H1 (cell line): Measurements from ENCODE around the gene SNRPE. TPM values are rescaled to one million over a fixed set of nuclear protein-coding genes. Genes with fewer than 3 reads are reported as not detected.

Source experiments
- CTCF ChIA-PET: fragments of 300-600 bp; sonication (Branson Sonifier 250); formaldehyde crosslinking; loops from one replicate; lab custom pipeline; 2021; ENCODE audit not compliant: partially characterized antibody; lab: Charles Lee
- POLR2A ChIA-PET: fragments of 300-600 bp; sonication (Branson Sonifier 250); formaldehyde crosslinking; loops from one replicate; lab custom pipeline; 2021; ENCODE audit warnings: inconsistent platforms; ENCODE audit not compliant: partially characterized antibody; lab: Charles Lee
- DNase-seq, 2 experiments: peaks; one replicate each; pipeline versions ENCODE4 v3.0.0 to v3.0.0-alpha.2; 2010 to 2022; ENCODE audit warnings: low spot score in 2 of 2, low read depth in 1 of 2, mixed read lengths in 1 of 2
- FAIRE-seq: peaks from 2 replicates; lab custom pipeline; 2011; peaks lifted over from hg19 to GRCh38; lab: Jason Lieb, UNC
- H2AFZ ChIP-seq: 2 replicates; pipeline ENCODE4 v1.8.1; 2012; ENCODE audit warnings: low read length, inconsistent platforms
- H2AK5ac ChIP-seq: 2 replicates; pipeline ENCODE4 v1.6.1; 2013; ENCODE audit warnings: low read depth, low read length
- H2BK120ac ChIP-seq: replicated peaks from 2 replicates; pipeline ENCODE3; 2013; ENCODE audit warnings: low read depth, low read length, inconsistent platforms
- H2BK12ac ChIP-seq: 2 replicates; pipeline ENCODE4 v1.6.1; 2013; ENCODE audit warnings: low read depth, low read length
- H2BK15ac ChIP-seq: 2 replicates; pipeline ENCODE4 v1.6.1; 2013; ENCODE audit warnings: low read length
- H2BK20ac ChIP-seq: 2 replicates; pipeline ENCODE4 v1.6.1; 2013; ENCODE audit warnings: low read length
- H2BK5ac ChIP-seq: 2 replicates; pipeline ENCODE4 v1.6.1; 2013; ENCODE audit warnings: low read depth, low read length
- H3K14ac ChIP-seq: 2 replicates; pipeline ENCODE4 v1.6.1; 2013; ENCODE audit warnings: inconsistent platforms; ENCODE audit not compliant: insufficient read length
- H3K18ac ChIP-seq: 2 replicates; pipeline ENCODE4 v1.6.1; 2013; ENCODE audit warnings: low read length; ENCODE audit errors: extremely low read depth
- H3K23ac ChIP-seq: 2 replicates; pipeline ENCODE4 v1.6.1; 2013; ENCODE audit warnings: inconsistent platforms; ENCODE audit not compliant: insufficient read length
- H3K23me2 ChIP-seq: 2 replicates; pipeline ENCODE4 v1.6.1; 2013; ENCODE audit warnings: low read depth, low read length
- H3K27ac ChIP-seq: 2 replicates; pipeline ENCODE4 v1.6.1; 2011; ENCODE audit warnings: low read depth, low read length, inconsistent platforms
- H3K27me3 ChIP-seq, 4 experiments: replicated peaks in 1 of 4; 1 replicate in 1 of 4; 2 replicates in 3 of 4; pipeline versions ENCODE4 v1.6.1 to v1.8.1; 2011 to 2013; ENCODE audit warnings: low read length in 3 of 4, mild to moderate bottlenecking in 3 of 4, inconsistent platforms in 2 of 4, mixed read lengths in 2 of 4, moderate library complexity in 1 of 4; ENCODE audit not compliant: control insufficient read depth in 3 of 4, insufficient read depth in 3 of 4; ENCODE audit errors: extremely low read depth in 1 of 4
- H3K36me3 ChIP-seq, 4 experiments: 2 replicates each; pipeline versions ENCODE4 v1.6.1 to v1.8.1; 2011 to 2013; ENCODE audit warnings: mild to moderate bottlenecking in 4 of 4, low read length in 3 of 4, moderate library complexity in 2 of 4, control low read depth in 1 of 4, inconsistent platforms in 1 of 4; ENCODE audit not compliant: insufficient read depth in 4 of 4, control insufficient read depth in 2 of 4
- H3K4ac ChIP-seq: replicated peaks from 2 replicates; pipeline ENCODE3; 2013; ENCODE audit warnings: low read length, low read depth, mixed read lengths, inconsistent platforms; ENCODE audit not compliant: insufficient read length
- H3K4me1 ChIP-seq, 4 experiments: replicated peaks in 1 of 4; 1 replicate in 1 of 4; 2 replicates in 3 of 4; pipeline versions ENCODE4 v1.6.1 to v1.8.1; 2011 to 2013; ENCODE audit warnings: low read length in 3 of 4, inconsistent platforms in 2 of 4, mixed read lengths in 1 of 4; ENCODE audit not compliant: insufficient read depth in 4 of 4, control insufficient read depth in 3 of 4
- H3K4me2 ChIP-seq, 2 experiments: 2 replicates each; pipeline versions ENCODE4 v1.6.1 to v1.8.1; 2011 to 2013; ENCODE audit warnings: low read depth in 2 of 2, low read length in 2 of 2, control low read depth in 1 of 2, inconsistent platforms in 1 of 2, mild to moderate bottlenecking in 1 of 2; ENCODE audit not compliant: insufficient read depth in 1 of 2
- H3K4me3 ChIP-seq, 4 experiments: fragments of 200-600, 300-600 bp in 1 of 4; sonication (generic), shearing (Covaris generic), sonication (Bioruptor Twin) in 1 of 4; 2 replicates each; pipeline versions ENCODE4 v1.5.1 to v1.8.1; 2011 to 2016; ENCODE audit warnings: low read length in 4 of 4, low read depth in 3 of 4, control low read depth in 2 of 4, inconsistent platforms in 2 of 4, mild to moderate bottlenecking in 2 of 4, mixed read lengths in 1 of 4, moderate library complexity in 1 of 4; ENCODE audit not compliant: insufficient read depth in 2 of 4; ENCODE audit errors: extremely low read depth in 1 of 4
- H3K56ac ChIP-seq: replicated peaks from 2 replicates; pipeline ENCODE3; 2013; ENCODE audit warnings: low read depth, mild to moderate bottlenecking, mixed read lengths, low read length, inconsistent platforms; ENCODE audit not compliant: insufficient read length
- H3K79me1 ChIP-seq: 2 replicates; pipeline ENCODE4 v1.6.1; 2013; ENCODE audit warnings: low read depth, low read length, control low read depth
- H3K79me2 ChIP-seq, 2 experiments: 2 replicates each; pipeline versions ENCODE4 v1.6.1 to v1.8.1; 2012 to 2013; ENCODE audit warnings: low read length in 2 of 2, mild to moderate bottlenecking in 2 of 2, inconsistent platforms in 1 of 2; ENCODE audit not compliant: insufficient read depth in 2 of 2, control insufficient read depth in 1 of 2
- H3K9ac ChIP-seq, 4 experiments: replicated peaks in 1 of 4; 1 replicate in 1 of 4; 2 replicates in 3 of 4; pipeline versions ENCODE4 v1.6.1 to v1.8.1; 2011 to 2013; ENCODE audit warnings: low read depth in 3 of 4, low read length in 3 of 4, control low read depth in 2 of 4, mild to moderate bottlenecking in 2 of 4, moderate library complexity in 2 of 4, inconsistent platforms in 1 of 4; ENCODE audit errors: extremely low read depth in 1 of 4
- H3K9me3 ChIP-seq, 2 experiments: 2 replicates each; pipeline versions ENCODE4 v1.6.1 to v1.8.1; 2012 to 2013; ENCODE audit warnings: mild to moderate bottlenecking in 2 of 2, moderate library complexity in 2 of 2, control low read depth in 1 of 2, inconsistent platforms in 1 of 2, low read depth in 1 of 2, low read length in 1 of 2, mixed read lengths in 1 of 2; ENCODE audit not compliant: insufficient read depth in 2 of 2
- H4K20me1 ChIP-seq, 2 experiments: replicated peaks in 1 of 2; 2 replicates each; pipeline versions ENCODE3 to v1.8.1; 2011 to 2013; ENCODE audit warnings: inconsistent platforms in 2 of 2, low read length in 2 of 2, mild to moderate bottlenecking in 1 of 2; ENCODE audit not compliant: insufficient read depth in 2 of 2, control insufficient read depth in 1 of 2
- H4K5ac ChIP-seq: 2 replicates; pipeline ENCODE4 v1.6.1; 2013; ENCODE audit warnings: low read length, low read depth, mixed read lengths, inconsistent platforms; ENCODE audit not compliant: insufficient read length
- H4K8ac ChIP-seq: 2 replicates; pipeline ENCODE4 v1.8.0; 2013; ENCODE audit warnings: mild to moderate bottlenecking, moderate library complexity, low read length, inconsistent platforms; ENCODE audit not compliant: insufficient read depth; ENCODE audit errors: extremely low read depth
- H4K91ac ChIP-seq: replicated peaks from 2 replicates; pipeline ENCODE3; 2013; ENCODE audit warnings: low read length, mixed read lengths, inconsistent platforms; ENCODE audit not compliant: insufficient read length
- CBX5 ChIP-seq: fragments of 300-800, 300-1000 bp; sonication (generic); IDR thresholded peaks from 2 replicates; pipeline ENCODE4 v1.7.1; 2016; ENCODE audit warnings: antibody characterized with exemption, low read length, low read depth
- CTCF ChIP-seq, 3 experiments: IDR thresholded peaks; 1 replicate in 2 of 3; 2 replicates in 1 of 3; pipeline versions ENCODE4 v1.5.1 to v1.6.1; 2011; ENCODE audit warnings: low read length in 3 of 3, mild to moderate bottlenecking in 3 of 3, inconsistent platforms in 2 of 3, low read depth in 1 of 3, moderate library complexity in 1 of 3; ENCODE audit not compliant: insufficient read depth in 1 of 3; ENCODE audit errors: control extremely low read depth in 1 of 3
- HDAC6 ChIP-seq: IDR thresholded peaks from one replicate; pipeline ENCODE4 v1.7.1; 2012; ENCODE audit warnings: low read depth, mild to moderate bottlenecking, inconsistent platforms, low read length, moderate library complexity
- TBP ChIP-seq: IDR thresholded peaks from 2 replicates; pipeline ENCODE4 v1.6.1; 2011; ENCODE audit warnings: low read depth, low read length, improper control_type of control experiment
- WGBS, 2 experiments: shearing (Covaris generic) in 1 of 2; methylation state at CpG; one replicate each; pipeline versions ENCODE4 v1.1.6 to v1.1.7; 2013 to 2015; ENCODE audit warnings: low lambda C conversion rate in 2 of 2, mixed read lengths in 2 of 2, inconsistent platforms in 1 of 2, low coverage in 1 of 2, missing lambda C conversion rate in 1 of 2; ENCODE audit not compliant: insufficient replicate concordance in 2 of 2, insufficient coverage in 1 of 2, insufficient read length in 1 of 2; ENCODE audit errors: extremely low coverage in 1 of 2, missing lambda C conversion rate in 1 of 2; 5-methylcytosine and 5-hydroxymethylcytosine counted together
- polyA plus RNA-seq, 7 experiments: library from polyadenylated mRNA; depleted of rRNA in 3 of 7; stranded (reverse) in 5 of 7; unstranded in 2 of 7; fragments of >200 nt in 5 of 7; fragments of 200-250 nt in 2 of 7; gene quantifications; 1 replicate in 5 of 7; 2 replicates in 1 of 7; 4 replicates in 1 of 7; pipeline versions ENCODE4 v1.2.1 to v1.2.3, GENCODE V29; 2011 to 2013; ENCODE audit warnings: missing spikeins in 2 of 7, mixed read lengths in 2 of 7
- total RNA-seq: library from RNA; stranded (reverse); fragmentation: NEBNext Ultra II Directional; extraction: Animal tissue kit (Norgen Biotek cat#: 25700); gene quantifications from 2 replicates; pipeline ENCODE4 v1.2.1, GENCODE V29; 2021

The SNRPE gene
- total and polyA plus RNA-seq, 2 of the 8 experiments (the other 6 are each of a cell fraction or from before 2014, with no cell fraction given): 416 to 461 TPM

- H3K27ac ChIP-seq: no peak overlapping the region
- POLR2A ChIA-PET: interaction anchor here (0.7 to 1.6 kb wide), 4 partner anchors 9 to 271 kb away, joined by 3 to 8 read pairs (median 3); no protein-coding TSS in a partner anchor
Observed at GRCh38 chr1:203858055-203858454, 3.3 kb upstream of the SNRPE start.

More at GRCh38 chr1:203858055-203858454, 3.3 kb upstream of the SNRPE start:
- Histone ChIP-seq H2AFZ (no peak overlapping the region), H3K9me3 (no peaks in the 10 kb centered on the region), H3K56ac (no peak overlapping the region), H3K23ac (no peak overlapping the region), H2BK120ac (no peak overlapping the region), H4K5ac (no peak overlapping the region), H3K4ac (no peak overlapping the region), H3K9ac (no peak overlapping the region), H4K20me1 (no peaks in the 10 kb centered on the region), H3K36me3 (peaks cover 0 to 14% (median 7%) of the 10 kb centered on the region in 4 experiments; a peak in 3 of 8 replicates), H2BK20ac (no peak overlapping the region), H3K4me1 (peaks cover 0 to 3% (median under 1%) of the 10 kb centered on the region in 4 experiments; a peak in 2 of 7 replicates), H3K4me3 (no peak overlapping the region), H3K4me2 (no peak overlapping the region), H2BK15ac (no peak overlapping the region), H3K14ac (no peak overlapping the region), H3K27me3 (no peaks in the 10 kb centered on the region), H3K79me2 (peaks cover 7 to 14% of the 10 kb centered on the region in 2 experiments; a peak in 3 of 4 replicates), H4K91ac (no peak overlapping the region), H2BK12ac (no peak overlapping the region), H3K79me1 (no peaks in the 10 kb centered on the region), H3K23me2 (peaks cover 5% of the 10 kb centered on the region; the same call in 1 of the 2 replicates), H2AK5ac (no peak overlapping the region), H3K18ac (no peak overlapping the region), H2BK5ac (no peak overlapping the region), H4K8ac (no peak overlapping the region)
- no peak for TF ChIP-seq TBP
- TF ChIP-seq CTCF (IDR thresholded peaks at IDR 0.05; ENCODE audit: control extremely low read depth in 1 of 3, insufficient read depth in 1 of 3, low read depth in 1 of 3, low read length in 3 of 3): no peak
- no peak for TF ChIP-seq CBX5
- no peak for TF ChIP-seq HDAC6
- DNase-seq: no peak
- FAIRE-seq: no peak
- CTCF ChIA-PET: interaction anchor here (3.7 to 5.6 kb wide), 3 partner anchors 12 to 305 kb away, joined by 17 to 26 read pairs (median 25); no protein-coding TSS in a partner anchor
- WGBS, 2 experiments: 75% methylated on average over 2 of the region's 2 CpGs; no CpG with 5 or more reads in 1 of the 2 experiments
